ENCODE results near the gene OSTC.
A peak's percentile ranks its signal among the peaks of the same experiment; 100 is the strongest.

The OSTC gene

GRCh38 chr4:108714880-108715279 is 64.5 kb downstream of the OSTC start:
- H3K9ac ChIP-seq (ENCODE audit: low read length), result peak overlapping the region; percentile 2
- no peaks in the 10 kb centered on the region for H3K9me3 ChIP-seq (ENCODE audit: control insufficient read depth, insufficient read depth, low read depth, low read length)
- no peaks in the 10 kb centered on the region for H3K36me3 ChIP-seq (ENCODE audit: control insufficient read depth, insufficient read depth, low read length)
- peaks cover 10% of the 10 kb centered on the region for H3K4me1 ChIP-seq (ENCODE audit: control insufficient read depth, insufficient read depth, low read length)
- 0 out of 2 replicates have a peak overlapping the region, but pooled peaks have one; percentile 9 for H3K27ac ChIP-seq (ENCODE audit: low read depth, low read length)
- no peaks in the 10 kb centered on the region for H3K27me3 ChIP-seq (ENCODE audit: control insufficient read depth, insufficient read depth, low read length)
- no peak overlapping the region for H3K4me3 ChIP-seq (ENCODE audit: low read depth, low read length)

DNA sequence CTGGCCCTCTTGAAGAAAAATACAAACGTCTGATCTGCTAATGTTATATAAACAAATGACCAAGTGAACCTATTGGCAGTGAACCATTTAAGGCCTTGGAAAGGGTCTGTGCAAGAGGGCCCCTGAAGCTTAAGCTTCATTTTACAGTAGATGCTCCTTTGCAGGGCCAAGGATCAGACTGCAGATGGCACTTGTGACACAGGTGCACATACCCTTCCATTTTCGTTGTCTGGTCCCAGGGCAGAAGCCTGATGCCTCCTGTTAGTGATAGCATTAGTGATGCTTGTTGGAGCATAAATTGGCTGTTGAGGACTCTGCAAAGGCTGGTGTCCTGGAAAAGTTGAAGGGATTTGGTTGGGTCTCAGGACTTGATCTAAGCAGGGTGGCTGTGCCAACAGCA is 65.9 kb downstream of the OSTC start:
- no peak overlapping the region for H3K9ac ChIP-seq (ENCODE audit: low read length)
- H3K27ac ChIP-seq (ENCODE audit: low read depth, low read length), result no peak overlapping the region
- H3K9me3 ChIP-seq (ENCODE audit: control insufficient read depth, insufficient read depth, low read depth, low read length), result no peaks in the 10 kb centered on the region
- H3K36me3 ChIP-seq (ENCODE audit: control insufficient read depth, insufficient read depth, low read length), result no peaks in the 10 kb centered on the region
- H3K27me3 ChIP-seq (ENCODE audit: control insufficient read depth, insufficient read depth, low read length), result no peaks in the 10 kb centered on the region
- H3K4me3 ChIP-seq (ENCODE audit: low read depth, low read length), result no peak overlapping the region
- peaks cover 10% of the 10 kb centered on the region for H3K4me1 ChIP-seq (ENCODE audit: control insufficient read depth, insufficient read depth, low read length)

- peaks cover 2% of the 10 kb centered on the region for H3K9me3 ChIP-seq (ENCODE audit: control insufficient read depth, insufficient read depth, low read depth, low read length)
- H3K36me3 ChIP-seq (ENCODE audit: control insufficient read depth, insufficient read depth, low read length), result no peaks in the 10 kb centered on the region
- no peak overlapping the region for H3K27ac ChIP-seq (ENCODE audit: low read depth, low read length)
- H3K4me1 ChIP-seq (ENCODE audit: control insufficient read depth, insufficient read depth, low read length), result peaks cover 10% of the 10 kb centered on the region
- H3K27me3 ChIP-seq (ENCODE audit: control insufficient read depth, insufficient read depth, low read length), result no peaks in the 10 kb centered on the region
- H3K9ac ChIP-seq (ENCODE audit: low read length), result no peak overlapping the region
- no peak overlapping the region for H3K4me3 ChIP-seq (ENCODE audit: low read depth, low read length)
Observed at GRCh38 chr4:108717386-108717785, 67.0 kb downstream of the OSTC start.
